ENCODE results near the gene UBA5.

DNA sequence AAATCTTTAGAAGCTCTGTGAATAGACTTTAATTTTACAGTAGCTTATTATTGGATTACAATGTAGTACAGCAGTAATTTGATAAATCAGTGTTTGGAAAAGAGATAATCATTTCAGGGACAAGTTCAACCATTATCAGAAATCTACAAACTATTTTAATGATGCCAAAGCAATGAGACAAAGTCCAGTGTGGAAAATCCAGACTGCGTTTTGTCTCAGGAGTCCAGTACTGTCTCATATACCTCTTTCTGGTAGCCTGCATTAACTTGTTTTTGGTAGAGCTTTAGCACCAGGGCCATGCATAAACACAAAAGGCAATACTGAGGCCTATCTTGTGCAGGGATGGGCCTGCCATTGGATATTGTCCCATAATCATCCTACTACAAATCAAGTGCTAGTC lies 43.3 kb upstream of the UBA5 start:
- TF ChIP-seq GATA2 (IDR thresholded peaks at IDR 0.05; ENCODE audit: low read depth, low read length) (no peak), GATA3 (IDR thresholded peaks at IDR 0.05; ENCODE audit: low read depth, low read length) (no peak)
